GM15510 (cell line): ENCODE data around the gene CYP39A1.

ENCODE experiments used
- POLR2A ChIP-seq: IDR thresholded peaks from 3 replicates; pipeline ENCODE4 v1.6.1; 2011; ENCODE audit warnings: borderline replicate concordance; ENCODE audit not compliant: insufficient read length; ENCODE audit errors: extremely low read depth

The CYP39A1 gene

GRCh38 chr6:46626976-46627375 is 25.6 kb downstream of the CYP39A1 start:
- no peak for TF ChIP-seq POLR2A

- no peak for TF ChIP-seq POLR2A
Observed at GRCh38 chr6:46626228-46626909, 26.2 kb downstream of the CYP39A1 start.

- TF ChIP-seq POLR2A: no peak
Observed at GRCh38 chr6:46618726-46619125, 33.9 kb downstream of the CYP39A1 start.

GRCh38 chr6:46612645-46613044 is 40.0 kb downstream of the CYP39A1 start:
- TF ChIP-seq POLR2A: no peak

GRCh38 chr6:46610862-46611553 is 41.6 kb downstream of the CYP39A1 start:
- TF ChIP-seq POLR2A: no peak

- no peak for TF ChIP-seq POLR2A
Observed at GRCh38 chr6:46606338-46606737, 46.3 kb downstream of the CYP39A1 start.

- no peak for TF ChIP-seq POLR2A
Observed at GRCh38 chr6:46605091-46605797, 47.4 kb downstream of the CYP39A1 start.

GRCh38 chr6:46598215-46598614 is 54.4 kb downstream of the CYP39A1 start:
- TF ChIP-seq POLR2A: no peak

GRCh38 chr6:46592740-46593139 is 59.9 kb downstream of the CYP39A1 start:
- TF ChIP-seq POLR2A: no peak

GRCh38 chr6:46592046-46592445 is 60.6 kb downstream of the CYP39A1 start:
- no peak for TF ChIP-seq POLR2A

- TF ChIP-seq POLR2A: no peak
Observed at GRCh38 chr6:46590765-46591164, 61.9 kb downstream of the CYP39A1 start.

GRCh38 chr6:46586906-46587305 is 65.7 kb downstream of the CYP39A1 start:
- no peak for TF ChIP-seq POLR2A

- no peak for TF ChIP-seq POLR2A
Observed at GRCh38 chr6:46584586-46584985, 68.0 kb downstream of the CYP39A1 start.

GRCh38 chr6:46583721-46584120 is 68.9 kb downstream of the CYP39A1 start:
- TF ChIP-seq POLR2A: no peak

- TF ChIP-seq POLR2A: no peak
Observed at GRCh38 chr6:46583081-46583480, 69.5 kb downstream of the CYP39A1 start.

GRCh38 chr6:46581459-46582177 is 71.0 kb downstream of the CYP39A1 start:
- TF ChIP-seq POLR2A: no peak

- no peak for TF ChIP-seq POLR2A
Observed at GRCh38 chr6:46575530-46575929, 77.1 kb downstream of the CYP39A1 start.
